Measurements from ENCODE around the gene PKN2. TPM values are rescaled to one million over a fixed set of nuclear protein-coding genes. Genes with fewer than 3 reads are reported as not detected.
A peak's percentile ranks its signal among the peaks of the same experiment; 100 is the strongest.

The PKN2 gene
- total RNA-seq, 1 experiment from 2014 or later = 32.5 TPM

- TF ChIP-seq, protein P1, sequence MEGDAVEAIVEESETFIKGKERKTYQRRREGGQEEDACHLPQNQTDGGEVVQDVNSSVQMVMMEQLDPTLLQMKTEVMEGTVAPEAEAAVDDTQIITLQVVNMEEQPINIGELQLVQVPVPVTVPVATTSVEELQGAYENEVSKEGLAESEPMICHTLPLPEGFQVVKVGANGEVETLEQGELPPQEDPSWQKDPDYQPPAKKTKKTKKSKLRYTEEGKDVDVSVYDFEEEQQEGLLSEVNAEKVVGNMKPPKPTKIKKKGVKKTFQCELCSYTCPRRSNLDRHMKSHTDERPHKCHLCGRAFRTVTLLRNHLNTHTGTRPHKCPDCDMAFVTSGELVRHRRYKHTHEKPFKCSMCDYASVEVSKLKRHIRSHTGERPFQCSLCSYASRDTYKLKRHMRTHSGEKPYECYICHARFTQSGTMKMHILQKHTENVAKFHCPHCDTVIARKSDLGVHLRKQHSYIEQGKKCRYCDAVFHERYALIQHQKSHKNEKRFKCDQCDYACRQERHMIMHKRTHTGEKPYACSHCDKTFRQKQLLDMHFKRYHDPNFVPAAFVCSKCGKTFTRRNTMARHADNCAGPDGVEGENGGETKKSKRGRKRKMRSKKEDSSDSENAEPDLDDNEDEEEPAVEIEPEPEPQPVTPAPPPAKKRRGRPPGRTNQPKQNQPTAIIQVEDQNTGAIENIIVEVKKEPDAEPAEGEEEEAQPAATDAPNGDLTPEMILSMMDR (conservative IDR thresholded peaks at IDR 0.05) = no peak
- Histone ChIP-seq H3K4me1 (ENCODE audit: insufficient read depth, low read length) (no peaks in the 10 kb centered on the region; the same call in 1 of the 2 replicates), H3K14ac (ENCODE audit: insufficient read depth, low read length) (no peak overlapping the region), H3K18ac (ENCODE audit: insufficient read length, low read depth, low read length) (no peak overlapping the region), H4K20me1 (ENCODE audit: control insufficient read depth, insufficient read depth, insufficient read length) (no peaks in the 10 kb centered on the region), H3K79me2 (ENCODE audit: insufficient read depth, low read length) (0 out of 2 replicates have a peak, but pooled peaks cover 1% of the 10 kb centered on the region), H3K56ac (ENCODE audit: insufficient read length, low read depth, low read length) (no peak overlapping the region), H2BK15ac (ENCODE audit: low read depth, low read length) (no peak overlapping the region), H4K91ac (ENCODE audit: insufficient read length, low read depth, low read length) (no peak overlapping the region), H4K5ac (ENCODE audit: insufficient read length, low read depth, low read length) (no peak overlapping the region), H3K79me1 (ENCODE audit: insufficient read depth, low read depth, low read length, poor library complexity, severe bottlenecking) (no peaks in the 10 kb centered on the region), H3K9me3 (ENCODE audit: control insufficient read depth, low read depth, low read length) (no peaks in the 10 kb centered on the region), H3K9ac (ENCODE audit: extremely low read depth, insufficient read length, low read length) (no peak overlapping the region), H3K27me3 (ENCODE audit: insufficient read depth, low read length) (no peaks in the 10 kb centered on the region), H3K4me2 (ENCODE audit: insufficient read depth, insufficient read length, low read length) (no peak overlapping the region), H3T11ph (ENCODE audit: low read length) (no peak overlapping the region), H2BK5ac (ENCODE audit: insufficient read length, low read length) (no peak overlapping the region), H2AK5ac (ENCODE audit: insufficient read length, low read length) (no peak overlapping the region), H2BK12ac (ENCODE audit: insufficient read length, low read depth, low read length) (no peak overlapping the region), H3K23me2 (ENCODE audit: insufficient read length, low read depth, low read length, poor library complexity, severe bottlenecking) (no peaks in the 10 kb centered on the region), H3K4ac (ENCODE audit: low read depth, low read length) (no peak overlapping the region), H3K23ac (ENCODE audit: insufficient read length, low read depth, low read length) (no peak overlapping the region), H4K8ac (replicated peaks; ENCODE audit: insufficient read length, low read depth, low read length) (no peak overlapping the region), H2BK120ac (ENCODE audit: low read depth, low read length, poor library complexity, severe bottlenecking) (no peak overlapping the region), H2AFZ (ENCODE audit: low read length) (no peak overlapping the region), H3K27ac (ENCODE audit: insufficient read length, low read depth, low read length) (no peak overlapping the region), H2BK20ac (ENCODE audit: low read depth, low read length, poor library complexity, severe bottlenecking) (no peak overlapping the region)
- Mint-ChIP-seq H3K36me3 (ENCODE audit: insufficient read depth in 1 of 3, low read depth in 3 of 3) (peaks cover 7 to 34% (median 21%) of the 10 kb centered on the region in 3 experiments; a peak in 6 of 7 replicates), H3K4me1 (peaks cover 19 to 30% of the 10 kb centered on the region in 2 experiments), H3K4me3 (no peak overlapping the region), H3K9me3 (no peaks in the 10 kb centered on the region), H3K27me3 (ENCODE audit: low read depth) (no peaks in the 10 kb centered on the region), H3K27ac (peak overlapping the region in 1 of 3 experiments; percentile 55; a peak in 2 of 7 replicates)
- no peak for DNase-seq
- no CpG with 5 or more reads among the region's 6 CpGs for WGBS (ENCODE audit: extremely low coverage, insufficient read length, low lambda C conversion rate)
These were observed 100.5 kb downstream of the PKN2 start for GRCh38 chr1:88784551-88784950.
